ENCODE results near the gene OR52L1.

GRCh38 chr11:5968394-5968793 lies 18.4 kb downstream of the OR52L1 start, which contains the start of gene OR56A5:
- TF ChIP-seq CTCF (conservative IDR thresholded peaks at IDR 0.05) (no peak), ZFX (IDR thresholded peaks at IDR 0.05) (no peak)

All from C4-2B (cell line).